ENCODE measurements around the gene PHRF1.

PHRF1 gene

GRCh38 chr11:593347-593746 lies 17.1 kb downstream of the PHRF1 start:
- in situ Hi-C loops (cut with HindIII; ENCODE audit: low sequenced_read_pairs): no loop called here

- in situ Hi-C loops (cut with HindIII; ENCODE audit: low sequenced_read_pairs): no loop called here
These were observed 19.1 kb downstream of the PHRF1 start for GRCh38 chr11:595400-595799.

GRCh38 chr11:596374-596773 lies 20.1 kb downstream of the PHRF1 start:
- in situ Hi-C loops (cut with HindIII; ENCODE audit: low sequenced_read_pairs): no loop called here

GRCh38 chr11:597166-597725 lies 21.0 kb downstream of the PHRF1 start:
- in situ Hi-C loops (cut with HindIII; ENCODE audit: low sequenced_read_pairs): no loop called here

- in situ Hi-C loops (cut with HindIII; ENCODE audit: low sequenced_read_pairs): no loop called here
These were observed 21.9 kb downstream of the PHRF1 start for GRCh38 chr11:598005-598680.

GRCh38 chr11:601573-602245 lies 25.4 kb downstream of the PHRF1 start:
- in situ Hi-C loops (cut with HindIII; ENCODE audit: low sequenced_read_pairs): no loop called here

GRCh38 chr11:603154-603553 lies 26.9 kb downstream of the PHRF1 start:
- in situ Hi-C loops (cut with HindIII; ENCODE audit: low sequenced_read_pairs): no loop called here

GRCh38 chr11:605286-606129 lies 29.2 kb downstream of the PHRF1 start:
- in situ Hi-C loops (cut with HindIII; ENCODE audit: low sequenced_read_pairs): no loop called here

- in situ Hi-C loops (cut with HindIII; ENCODE audit: low sequenced_read_pairs): no loop called here
These were observed 30.0 kb downstream of the PHRF1 start for GRCh38 chr11:606245-606644.

- in situ Hi-C loops (cut with HindIII; ENCODE audit: low sequenced_read_pairs): no loop called here
These were observed 30.9 kb downstream of the PHRF1 start for GRCh38 chr11:607020-607780.

GRCh38 chr11:607971-608659 lies 31.8 kb downstream of the PHRF1 start:
- in situ Hi-C loops (cut with HindIII; ENCODE audit: low sequenced_read_pairs): no loop called here

GRCh38 chr11:608791-609251 lies 32.6 kb downstream of the PHRF1 start:
- in situ Hi-C loops (cut with HindIII; ENCODE audit: low sequenced_read_pairs): no loop called here

- in situ Hi-C loops (cut with HindIII; ENCODE audit: low sequenced_read_pairs): no loop called here
These were observed 33.1 kb downstream of the PHRF1 start for GRCh38 chr11:609341-609811.

- in situ Hi-C loops (cut with HindIII; ENCODE audit: low sequenced_read_pairs): no loop called here
These were observed 34.0 kb downstream of the PHRF1 start for GRCh38 chr11:610146-610801.

GRCh38 chr11:611001-611996 lies 35.0 kb downstream of the PHRF1 start:
- in situ Hi-C loops (cut with HindIII; ENCODE audit: low sequenced_read_pairs): no loop called here

- in situ Hi-C loops (cut with HindIII; ENCODE audit: low sequenced_read_pairs): no loop called here
These were observed 36.1 kb downstream of the PHRF1 start for GRCh38 chr11:612201-612960.

- in situ Hi-C loops (cut with HindIII; ENCODE audit: low sequenced_read_pairs): no loop called here
These were observed 36.7 kb downstream of the PHRF1 start for GRCh38 chr11:612961-613300.

All from DLD1 (cell line).